Measurements from ENCODE around the gene PHRF1. TPM values are rescaled to one million over a fixed set of nuclear protein-coding genes. Genes with fewer than 3 reads are reported as not detected.
A peak's percentile ranks its signal among the peaks of the same experiment; 100 is the strongest.

Gene PHRF1
- total and polyA plus RNA-seq, 9 of the 15 experiments (the other 6 are each of a cell fraction or from before 2014, with no cell fraction given), result 0.07 to 37.2 (median 7.7) TPM

DNA sequence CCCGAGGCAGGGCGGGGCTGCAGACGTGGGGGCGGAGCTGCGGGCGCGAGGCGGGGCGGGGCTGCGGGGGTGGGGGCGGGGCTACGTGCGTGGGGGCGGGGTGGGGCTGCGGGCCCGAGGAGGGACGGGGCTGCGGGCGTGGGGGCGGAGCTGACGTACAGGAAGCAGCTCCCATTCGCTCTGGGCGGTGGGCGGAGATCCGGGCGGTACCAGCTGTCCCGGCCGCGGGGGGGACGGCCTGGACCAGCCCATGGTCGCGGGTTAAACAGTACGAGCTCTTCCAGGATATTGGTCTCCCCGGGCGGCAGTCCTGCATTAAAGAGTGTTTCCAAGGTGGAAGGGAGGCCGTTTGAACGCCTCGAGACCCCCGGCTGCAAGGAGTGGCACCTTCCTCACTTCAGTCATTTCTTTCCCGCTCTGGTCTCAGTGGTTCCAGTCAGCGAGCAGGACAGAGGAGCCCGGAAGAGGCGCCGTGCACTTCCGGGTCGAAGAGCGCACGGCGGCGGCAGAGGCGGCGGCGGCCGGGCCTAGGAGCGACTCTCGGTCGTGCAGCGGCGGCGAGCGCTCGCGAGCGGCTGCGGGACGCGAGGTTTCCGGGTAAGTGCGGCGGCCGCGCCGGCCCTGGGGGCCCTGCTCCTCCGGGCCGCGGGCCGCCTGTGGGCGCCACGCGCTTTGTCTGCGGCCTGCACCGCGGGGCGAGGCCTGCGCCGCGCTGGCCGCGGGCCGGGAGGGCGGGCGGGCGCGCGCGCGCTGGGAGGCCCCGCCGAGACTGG lies at the start of gene PHRF1 (continued):
- TF ChIP-seq, protein P1, sequence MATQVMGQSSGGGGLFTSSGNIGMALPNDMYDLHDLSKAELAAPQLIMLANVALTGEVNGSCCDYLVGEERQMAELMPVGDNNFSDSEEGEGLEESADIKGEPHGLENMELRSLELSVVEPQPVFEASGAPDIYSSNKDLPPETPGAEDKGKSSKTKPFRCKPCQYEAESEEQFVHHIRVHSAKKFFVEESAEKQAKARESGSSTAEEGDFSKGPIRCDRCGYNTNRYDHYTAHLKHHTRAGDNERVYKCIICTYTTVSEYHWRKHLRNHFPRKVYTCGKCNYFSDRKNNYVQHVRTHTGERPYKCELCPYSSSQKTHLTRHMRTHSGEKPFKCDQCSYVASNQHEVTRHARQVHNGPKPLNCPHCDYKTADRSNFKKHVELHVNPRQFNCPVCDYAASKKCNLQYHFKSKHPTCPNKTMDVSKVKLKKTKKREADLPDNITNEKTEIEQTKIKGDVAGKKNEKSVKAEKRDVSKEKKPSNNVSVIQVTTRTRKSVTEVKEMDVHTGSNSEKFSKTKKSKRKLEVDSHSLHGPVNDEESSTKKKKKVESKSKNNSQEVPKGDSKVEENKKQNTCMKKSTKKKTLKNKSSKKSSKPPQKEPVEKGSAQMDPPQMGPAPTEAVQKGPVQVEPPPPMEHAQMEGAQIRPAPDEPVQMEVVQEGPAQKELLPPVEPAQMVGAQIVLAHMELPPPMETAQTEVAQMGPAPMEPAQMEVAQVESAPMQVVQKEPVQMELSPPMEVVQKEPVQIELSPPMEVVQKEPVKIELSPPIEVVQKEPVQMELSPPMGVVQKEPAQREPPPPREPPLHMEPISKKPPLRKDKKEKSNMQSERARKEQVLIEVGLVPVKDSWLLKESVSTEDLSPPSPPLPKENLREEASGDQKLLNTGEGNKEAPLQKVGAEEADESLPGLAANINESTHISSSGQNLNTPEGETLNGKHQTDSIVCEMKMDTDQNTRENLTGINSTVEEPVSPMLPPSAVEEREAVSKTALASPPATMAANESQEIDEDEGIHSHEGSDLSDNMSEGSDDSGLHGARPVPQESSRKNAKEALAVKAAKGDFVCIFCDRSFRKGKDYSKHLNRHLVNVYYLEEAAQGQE (IDR thresholded peaks at IDR 0.05; ENCODE audit: borderline replicate concordance), result no peak
- TF ChIP-seq, protein P1 (CRISPR knock-in tag; IDR thresholded peaks at IDR 0.05; ENCODE audit: low read depth), result peak; percentile 73; the same call in 1 of the 2 replicates
- TF ChIP-seq ARID2 (IDR thresholded peaks at IDR 0.05) (no peak), SUPT5H (IDR thresholded peaks at IDR 0.05) (peak; percentile 68), RFX1 (IDR thresholded peaks at IDR 0.05) (no peak), ZNF274 (IDR thresholded peaks at IDR 0.05; ENCODE audit: borderline replicate concordance, low read depth, low read length) (no peak), KLF6 (CRISPR knock-in tag; IDR thresholded peaks at IDR 0.05; ENCODE audit: borderline replicate concordance) (no peak), MTA3 (IDR thresholded peaks at IDR 0.05; ENCODE audit: borderline replicate concordance) (peak; percentile 91; the same call in 1 of the 2 replicates), PHB2 (IDR thresholded peaks at IDR 0.05; ENCODE audit: low read depth) (no peak)
- TF ChIP-seq, protein P2, sequence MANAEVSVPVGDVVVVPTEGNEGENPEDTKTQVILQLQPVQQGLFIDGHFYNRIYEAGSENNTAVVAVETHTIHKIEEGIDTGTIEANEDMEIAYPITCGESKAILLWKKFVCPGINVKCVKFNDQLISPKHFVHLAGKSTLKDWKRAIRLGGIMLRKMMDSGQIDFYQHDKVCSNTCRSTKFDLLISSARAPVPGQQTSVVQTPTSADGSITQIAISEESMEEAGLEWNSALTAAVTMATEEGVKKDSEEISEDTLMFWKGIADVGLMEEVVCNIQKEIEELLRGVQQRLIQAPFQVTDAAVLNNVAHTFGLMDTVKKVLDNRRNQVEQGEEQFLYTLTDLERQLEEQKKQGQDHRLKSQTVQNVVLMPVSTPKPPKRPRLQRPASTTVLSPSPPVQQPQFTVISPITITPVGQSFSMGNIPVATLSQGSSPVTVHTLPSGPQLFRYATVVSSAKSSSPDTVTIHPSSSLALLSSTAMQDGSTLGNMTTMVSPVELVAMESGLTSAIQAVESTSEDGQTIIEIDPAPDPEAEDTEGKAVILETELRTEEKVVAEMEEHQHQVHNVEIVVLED (CRISPR knock-in tag; IDR thresholded peaks at IDR 0.05), result no peak; the same call in none of the 2 replicates

All from K562 (cell line).